Measurements from ENCODE around the gene HNRNPUL1. TPM values are rescaled to one million over a fixed set of nuclear protein-coding genes. Genes with fewer than 3 reads are reported as not detected.

HNRNPUL1 gene
- total RNA-seq, 1 experiment from 2014 or later = 266 TPM

- no peaks in the 10 kb centered on the region; the same call in 1 of the 2 replicates for H3F3A ChIP-seq (ENCODE audit: insufficient read depth, low read depth)
- H3K9me3 ChIP-seq (ENCODE audit: insufficient read depth, low read depth) = no peaks in the 10 kb centered on the region
- H3K27ac ChIP-seq = no peak overlapping the region
- TF ChIP-seq CTCF (conservative IDR thresholded peaks at IDR 0.05) (no peak), EZH2 (IDR thresholded peaks at IDR 0.05; ENCODE audit: low read depth) (no peak)
- DNase-seq = peak in 1 of 2 experiments; percentile 58
- H3K36me3 ChIP-seq (ENCODE audit: low read depth) = no peaks in the 10 kb centered on the region
- H3K9me2 ChIP-seq (ENCODE audit: insufficient read depth) = no peaks in the 10 kb centered on the region
- no peaks in the 10 kb centered on the region for H3K79me2 ChIP-seq (ENCODE audit: low read depth)
- no TSS peak for BruUV-seq (replicated peaks)
- H3K27me3 ChIP-seq (ENCODE audit: insufficient read depth, low read depth) = no peaks in the 10 kb centered on the region
- H3K4me3 ChIP-seq = no peak overlapping the region
- ChIA-PET CTCF (no interaction called here), POLR2A (ENCODE audit: unreplicated experiment) (no interaction called here)
- no peak overlapping the region for H3K4me2 ChIP-seq
- intact Hi-C loops (cut with micrococcal nuclease; ENCODE audit: unreplicated experiment) = no loop called here
- no peaks in the 10 kb centered on the region for H4K20me1 ChIP-seq (ENCODE audit: insufficient read depth)
- no peak overlapping the region for H2AFZ ChIP-seq
- H3K4me1 ChIP-seq (replicated peaks; ENCODE audit: insufficient read depth) = no peaks in the 10 kb centered on the region
These were observed 14.3 kb upstream of the HNRNPUL1 start for GRCh38 chr19:41249707-41250423.

GRCh38 chr19:41253660-41254059 is 10.5 kb upstream of the HNRNPUL1 start:
- Histone ChIP-seq H2AFZ (no peak overlapping the region), H3K27me3 (ENCODE audit: insufficient read depth, low read depth) (no peaks in the 10 kb centered on the region), H3K27ac (no peak overlapping the region), H3K79me2 (ENCODE audit: low read depth) (no peaks in the 10 kb centered on the region), H3K36me3 (ENCODE audit: low read depth) (no peaks in the 10 kb centered on the region), H3K9me2 (ENCODE audit: insufficient read depth) (no peaks in the 10 kb centered on the region), H3K4me1 (replicated peaks; ENCODE audit: insufficient read depth) (no peaks in the 10 kb centered on the region), H3K9me3 (ENCODE audit: insufficient read depth, low read depth) (no peaks in the 10 kb centered on the region), H4K20me1 (ENCODE audit: insufficient read depth) (no peaks in the 10 kb centered on the region), H3K4me2 (no peak overlapping the region), H3F3A (ENCODE audit: insufficient read depth, low read depth) (no peaks in the 10 kb centered on the region; the same call in 1 of the 2 replicates), H3K4me3 (no peak overlapping the region)
- POLR2A ChIA-PET (ENCODE audit: unreplicated experiment) = no interaction called here
- no peak for TF ChIP-seq EZH2 (IDR thresholded peaks at IDR 0.05; ENCODE audit: low read depth)
- TF ChIP-seq CTCF (conservative IDR thresholded peaks at IDR 0.05) = no peak
- no peak for DNase-seq
- intact Hi-C loops (cut with micrococcal nuclease; ENCODE audit: unreplicated experiment) = no loop called here
- CTCF ChIA-PET = no interaction called here
- no TSS peak for BruUV-seq (replicated peaks)

- intact Hi-C loops (cut with micrococcal nuclease; ENCODE audit: unreplicated experiment) = no loop called here
- H3K36me3 ChIP-seq (ENCODE audit: low read depth) = no peaks in the 10 kb centered on the region
- no peak for TF ChIP-seq CTCF (conservative IDR thresholded peaks at IDR 0.05)
- no peak for TF ChIP-seq EZH2 (IDR thresholded peaks at IDR 0.05; ENCODE audit: low read depth)
- no peaks in the 10 kb centered on the region for H3K9me2 ChIP-seq (ENCODE audit: insufficient read depth)
- H3K4me1 ChIP-seq (replicated peaks; ENCODE audit: insufficient read depth) = no peaks in the 10 kb centered on the region
- H3K9me3 ChIP-seq (ENCODE audit: insufficient read depth, low read depth) = no peaks in the 10 kb centered on the region
- no peak for DNase-seq
- no peak overlapping the region for H2AFZ ChIP-seq
- H4K20me1 ChIP-seq (ENCODE audit: insufficient read depth) = no peaks in the 10 kb centered on the region
- H3K27me3 ChIP-seq (ENCODE audit: insufficient read depth, low read depth) = no peaks in the 10 kb centered on the region
- no peak overlapping the region for H3K27ac ChIP-seq
- H3K4me2 ChIP-seq = no peak overlapping the region
- ChIA-PET CTCF (no interaction called here), POLR2A (ENCODE audit: unreplicated experiment) (no interaction called here)
- BruUV-seq (replicated peaks) = no TSS peak
- no peaks in the 10 kb centered on the region for H3K79me2 ChIP-seq (ENCODE audit: low read depth)
- H3F3A ChIP-seq (ENCODE audit: insufficient read depth, low read depth) = no peaks in the 10 kb centered on the region; the same call in 1 of the 2 replicates
- H3K4me3 ChIP-seq = no peak overlapping the region
These were observed 9.0 kb upstream of the HNRNPUL1 start for GRCh38 chr19:41255171-41255570.
